WTC11 (cell line): ENCODE measurements around the gene ADAD2. TPM values are rescaled to one million over a fixed set of nuclear protein-coding genes. Genes with fewer than 3 reads are reported as not detected.

ENCODE experiments used
- ATAC-seq: fragments of 200-7000 bp; cut with Tn5 transposase; 2 replicates; pipeline ENCODE4 v1.10.0; 2021; ENCODE audit warnings: mild to moderate bottlenecking, moderate library complexity
- CTCF ChIA-PET: fragments of 300-600 bp; sonication (Branson Sonifier 250); formaldehyde crosslinking; loops from one replicate; lab custom pipeline; 2021; ENCODE audit warnings: antibody characterized with exemption; lab: Charles Lee
- POLR2A ChIA-PET: fragments of 350-600 bp; sonication (Branson Sonifier 250); formaldehyde crosslinking; loops from one replicate; lab custom pipeline; 2021; ENCODE audit warnings: antibody characterized with exemption; lab: Charles Lee
- DNase-seq: peaks from one replicate; pipeline ENCODE4 v3.0.0; 2021; ENCODE audit warnings: low spot score
- H3K27ac Mint-ChIP-seq: 2 replicates; pipeline ENCODE4 v1.8.0; 2021; ENCODE audit warnings: mixed read lengths
- H3K27me3 Mint-ChIP-seq: 2 replicates; pipeline ENCODE4 v1.8.0; 2021; ENCODE audit warnings: low read depth, mild to moderate bottlenecking, moderate library complexity, mixed read lengths
- H3K36me3 Mint-ChIP-seq: 2 replicates; pipeline ENCODE4 v1.8.0; 2021; ENCODE audit warnings: mixed read lengths
- H3K4me1 Mint-ChIP-seq: 2 replicates; pipeline ENCODE4 v1.8.0; 2022; ENCODE audit warnings: mixed read lengths
- H3K4me3 Mint-ChIP-seq: 2 replicates; pipeline ENCODE4 v1.8.0; 2021; ENCODE audit warnings: mild to moderate bottlenecking, moderate library complexity, mixed read lengths
- H3K9me3 Mint-ChIP-seq: 2 replicates; pipeline ENCODE4 v1.8.0; 2021; ENCODE audit warnings: mixed read lengths
- ATF2 ChIP-seq: sonication (generic); formaldehyde crosslinking; IDR thresholded peaks from 2 replicates; pipeline ENCODE4 v1.8.1; 2022; ENCODE audit warnings: low read depth, missing genetic modification reagents, borderline replicate concordance
- GRHL2 ChIP-seq: fragments of 250-450 bp; sonication (Bioruptor Pico); IDR thresholded peaks from 2 replicates; pipeline ENCODE4 v1.8.0; 2022; ENCODE audit warnings: mild to moderate bottlenecking, moderate library complexity; ENCODE audit not compliant: insufficient replicate concordance, severe bottlenecking
- IRF1 ChIP-seq: sonication (generic); formaldehyde crosslinking; IDR thresholded peaks from 2 replicates; pipeline ENCODE4 v1.8.0; 2023; ENCODE audit warnings: missing genetic modification reagents
- MXD4 ChIP-seq: fragments of 250-450 bp; sonication (Bioruptor Pico); IDR thresholded peaks from 2 replicates; pipeline ENCODE4 v1.8.0; 2021; ENCODE audit warnings: mild to moderate bottlenecking, moderate library complexity, borderline replicate concordance
- NFATC4 ChIP-seq: fragments of 250-450 bp; sonication (Bioruptor Pico); IDR thresholded peaks from 2 replicates; pipeline ENCODE4 v1.9.0; 2021; ENCODE audit warnings: mild to moderate bottlenecking
- SOX15 ChIP-seq: fragments of 250-450 bp; sonication (Bioruptor Pico); IDR thresholded peaks from 2 replicates; pipeline ENCODE4 v1.9.0; 2021; ENCODE audit warnings: mild to moderate bottlenecking
- TEAD1 ChIP-seq: sonication (generic); formaldehyde crosslinking; IDR thresholded peaks from 2 replicates; pipeline ENCODE4 v1.8.0; 2022; ENCODE audit warnings: mild to moderate bottlenecking, missing genetic modification reagents
- ZNF263 ChIP-seq: sonication (generic); formaldehyde crosslinking; IDR thresholded peaks from 2 replicates; pipeline ENCODE4 v1.8.1; 2022; ENCODE audit warnings: low read depth, mild to moderate bottlenecking, moderate library complexity, missing genetic modification reagents
- ZNF281 ChIP-seq: sonication (generic); formaldehyde crosslinking; IDR thresholded peaks from 2 replicates; pipeline ENCODE4 v1.8.0; 2023; ENCODE audit warnings: mild to moderate bottlenecking, missing genetic modification reagents
- ZNF317 ChIP-seq: sonication (generic); formaldehyde crosslinking; IDR thresholded peaks from 2 replicates; pipeline ENCODE4 v1.8.1; 2023; ENCODE audit warnings: low read depth, mild to moderate bottlenecking, moderate library complexity, missing genetic modification reagents, borderline replicate concordance
- total RNA-seq: library from RNA; stranded (reverse); gene quantifications from 3 replicates; pipeline ENCODE4 v1.2.3, GENCODE V29; 2021
- TF ChIP-seq, protein P1 (sequence below): sonication (generic); formaldehyde crosslinking; IDR thresholded peaks from 2 replicates; pipeline ENCODE4 v1.8.1; 2023; ENCODE audit warnings: mild to moderate bottlenecking, missing genetic modification reagents, moderate library complexity
- TF ChIP-seq, protein P2 (sequence below): fragments of 250-450 bp; sonication (Bioruptor Pico); IDR thresholded peaks from 2 replicates; pipeline ENCODE4 v1.9.0; 2021; ENCODE audit warnings: mild to moderate bottlenecking, borderline replicate concordance
- TF ChIP-seq, protein P3 (sequence below): sonication (generic); formaldehyde crosslinking; IDR thresholded peaks from 2 replicates; pipeline ENCODE4 v1.8.0; 2022; ENCODE audit warnings: mild to moderate bottlenecking, missing genetic modification reagents
- TF ChIP-seq, protein P4 (sequence below): sonication (generic); formaldehyde crosslinking; IDR thresholded peaks from 2 replicates; pipeline ENCODE4 v1.8.0; 2022; ENCODE audit warnings: mild to moderate bottlenecking, missing genetic modification reagents

ADAD2 gene
- total RNA-seq, 1 experiment from 2014 or later: 1.6 TPM

GRCh38 chr16:84161037-84161436 lies 29.9 kb upstream of the ADAD2 start:
- Mint-ChIP-seq H3K27ac (no peak overlapping the region), H3K36me3 (no peaks in the 10 kb centered on the region), H3K4me3 (no peak overlapping the region), H3K9me3 (no peaks in the 10 kb centered on the region), H3K4me1 (no peaks in the 10 kb centered on the region), H3K27me3 (no peaks in the 10 kb centered on the region; the same call in none of the 2 replicates)
- TF ChIP-seq ZNF263 (CRISPR knock-in tag) (no peak), IRF1 (CRISPR knock-in tag) (no peak), GRHL2 (CRISPR knock-in tag) (no peak), ZNF281 (CRISPR knock-in tag) (no peak), MXD4 (CRISPR knock-in tag) (no peak), TEAD1 (no peak), NFATC4 (CRISPR knock-in tag) (no peak)
- TF ChIP-seq, protein P1, sequence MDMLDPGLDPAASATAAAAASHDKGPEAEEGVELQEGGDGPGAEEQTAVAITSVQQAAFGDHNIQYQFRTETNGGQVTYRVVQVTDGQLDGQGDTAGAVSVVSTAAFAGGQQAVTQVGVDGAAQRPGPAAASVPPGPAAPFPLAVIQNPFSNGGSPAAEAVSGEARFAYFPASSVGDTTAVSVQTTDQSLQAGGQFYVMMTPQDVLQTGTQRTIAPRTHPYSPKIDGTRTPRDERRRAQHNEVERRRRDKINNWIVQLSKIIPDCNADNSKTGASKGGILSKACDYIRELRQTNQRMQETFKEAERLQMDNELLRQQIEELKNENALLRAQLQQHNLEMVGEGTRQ (CRISPR knock-in tag): no peak
- TF ChIP-seq, protein P2, sequence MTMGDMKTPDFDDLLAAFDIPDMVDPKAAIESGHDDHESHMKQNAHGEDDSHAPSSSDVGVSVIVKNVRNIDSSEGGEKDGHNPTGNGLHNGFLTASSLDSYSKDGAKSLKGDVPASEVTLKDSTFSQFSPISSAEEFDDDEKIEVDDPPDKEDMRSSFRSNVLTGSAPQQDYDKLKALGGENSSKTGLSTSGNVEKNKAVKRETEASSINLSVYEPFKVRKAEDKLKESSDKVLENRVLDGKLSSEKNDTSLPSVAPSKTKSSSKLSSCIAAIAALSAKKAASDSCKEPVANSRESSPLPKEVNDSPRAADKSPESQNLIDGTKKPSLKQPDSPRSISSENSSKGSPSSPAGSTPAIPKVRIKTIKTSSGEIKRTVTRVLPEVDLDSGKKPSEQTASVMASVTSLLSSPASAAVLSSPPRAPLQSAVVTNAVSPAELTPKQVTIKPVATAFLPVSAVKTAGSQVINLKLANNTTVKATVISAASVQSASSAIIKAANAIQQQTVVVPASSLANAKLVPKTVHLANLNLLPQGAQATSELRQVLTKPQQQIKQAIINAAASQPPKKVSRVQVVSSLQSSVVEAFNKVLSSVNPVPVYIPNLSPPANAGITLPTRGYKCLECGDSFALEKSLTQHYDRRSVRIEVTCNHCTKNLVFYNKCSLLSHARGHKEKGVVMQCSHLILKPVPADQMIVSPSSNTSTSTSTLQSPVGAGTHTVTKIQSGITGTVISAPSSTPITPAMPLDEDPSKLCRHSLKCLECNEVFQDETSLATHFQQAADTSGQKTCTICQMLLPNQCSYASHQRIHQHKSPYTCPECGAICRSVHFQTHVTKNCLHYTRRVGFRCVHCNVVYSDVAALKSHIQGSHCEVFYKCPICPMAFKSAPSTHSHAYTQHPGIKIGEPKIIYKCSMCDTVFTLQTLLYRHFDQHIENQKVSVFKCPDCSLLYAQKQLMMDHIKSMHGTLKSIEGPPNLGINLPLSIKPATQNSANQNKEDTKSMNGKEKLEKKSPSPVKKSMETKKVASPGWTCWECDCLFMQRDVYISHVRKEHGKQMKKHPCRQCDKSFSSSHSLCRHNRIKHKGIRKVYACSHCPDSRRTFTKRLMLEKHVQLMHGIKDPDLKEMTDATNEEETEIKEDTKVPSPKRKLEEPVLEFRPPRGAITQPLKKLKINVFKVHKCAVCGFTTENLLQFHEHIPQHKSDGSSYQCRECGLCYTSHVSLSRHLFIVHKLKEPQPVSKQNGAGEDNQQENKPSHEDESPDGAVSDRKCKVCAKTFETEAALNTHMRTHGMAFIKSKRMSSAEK (CRISPR knock-in tag): no peak
- TF ChIP-seq, protein P3, sequence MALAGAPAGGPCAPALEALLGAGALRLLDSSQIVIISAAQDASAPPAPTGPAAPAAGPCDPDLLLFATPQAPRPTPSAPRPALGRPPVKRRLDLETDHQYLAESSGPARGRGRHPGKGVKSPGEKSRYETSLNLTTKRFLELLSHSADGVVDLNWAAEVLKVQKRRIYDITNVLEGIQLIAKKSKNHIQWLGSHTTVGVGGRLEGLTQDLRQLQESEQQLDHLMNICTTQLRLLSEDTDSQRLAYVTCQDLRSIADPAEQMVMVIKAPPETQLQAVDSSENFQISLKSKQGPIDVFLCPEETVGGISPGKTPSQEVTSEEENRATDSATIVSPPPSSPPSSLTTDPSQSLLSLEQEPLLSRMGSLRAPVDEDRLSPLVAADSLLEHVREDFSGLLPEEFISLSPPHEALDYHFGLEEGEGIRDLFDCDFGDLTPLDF (CRISPR knock-in tag): no peak
- TF ChIP-seq, protein P4, sequence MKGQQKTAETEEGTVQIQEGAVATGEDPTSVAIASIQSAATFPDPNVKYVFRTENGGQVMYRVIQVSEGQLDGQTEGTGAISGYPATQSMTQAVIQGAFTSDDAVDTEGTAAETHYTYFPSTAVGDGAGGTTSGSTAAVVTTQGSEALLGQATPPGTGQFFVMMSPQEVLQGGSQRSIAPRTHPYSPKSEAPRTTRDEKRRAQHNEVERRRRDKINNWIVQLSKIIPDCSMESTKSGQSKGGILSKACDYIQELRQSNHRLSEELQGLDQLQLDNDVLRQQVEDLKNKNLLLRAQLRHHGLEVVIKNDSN (CRISPR knock-in tag): no peak
- DNase-seq: no peak
- no peak for ATAC-seq
- CTCF ChIA-PET: interaction anchor here (1.0 to 2.0 kb wide), 4 partner anchors 16 to 76 kb away, joined by 3 to 11 read pairs (median 4); partner anchors contain the start of genes DNAAF1, HSDL1 and TAF1C
- POLR2A ChIA-PET: interaction anchor here (0.5 to 1.5 kb wide), 2 partner anchors 45 to 202 kb away, joined by 3 to 4 read pairs; partner anchors contain the start of gene MBTPS1

DNA sequence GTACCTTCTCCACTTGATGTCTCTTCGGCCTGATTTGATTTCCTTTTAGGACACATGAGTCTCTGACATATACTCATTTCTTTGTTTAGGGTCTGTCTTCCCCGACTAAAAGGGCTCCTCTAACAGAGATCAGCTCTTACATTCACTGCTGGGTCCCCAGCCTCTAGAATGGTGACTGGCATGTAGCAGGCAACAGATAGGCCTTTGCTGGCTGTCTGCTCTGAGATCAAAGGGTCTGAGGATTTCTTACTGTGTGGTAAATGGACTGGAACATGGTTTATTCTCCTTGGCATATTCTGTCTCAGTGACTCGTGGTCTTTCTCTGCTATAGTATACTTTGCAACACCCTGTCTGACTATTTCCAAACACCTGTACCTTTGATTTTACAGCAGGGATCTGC lies 29.2 kb upstream of the ADAD2 start:
- POLR2A ChIA-PET: interaction anchor here (0.5 to 1.5 kb wide), 2 partner anchors 46 to 201 kb away, joined by 3 to 4 read pairs; partner anchors contain the start of gene MBTPS1
- H3K27me3 Mint-ChIP-seq: no peaks in the 10 kb centered on the region; the same call in 1 of the 2 replicates
- CTCF ChIA-PET: interaction anchor here (1.1 to 2.0 kb wide), 3 partner anchors 17 to 77 kb away, joined by 3 to 11 read pairs (median 4); partner anchors contain the start of genes DNAAF1, HSDL1 and TAF1C
- no peaks in the 10 kb centered on the region for H3K9me3 Mint-ChIP-seq
- H3K27ac Mint-ChIP-seq: no peak overlapping the region
- H3K36me3 Mint-ChIP-seq: no peaks in the 10 kb centered on the region
- no peak overlapping the region for H3K4me3 Mint-ChIP-seq
- H3K4me1 Mint-ChIP-seq: no peaks in the 10 kb centered on the region
- ATAC-seq (no peak), DNase-seq (no peak)
- TF ChIP-seq ATF2 (no peak), ZNF317 (CRISPR knock-in tag) (no peak), SOX15 (CRISPR knock-in tag) (no peak)
